ENCODE data around the gene SUMO1. TPM values are rescaled to one million over a fixed set of nuclear protein-coding genes. Genes with fewer than 3 reads are reported as not detected.

The SUMO1 gene
- 138 and 206 TPM in 2 replicates for polyA plus RNA-seq (2011; rRNA removed)
- 43.0 and 43.2 TPM in 2 replicates for polyA plus RNA-seq (2012; cell fraction: cytosol; rRNA removed)
- polyA plus RNA-seq (2012; cell fraction: nucleus; rRNA removed), result 8.2 and 13.8 TPM in 2 replicates
- 260 to 316 TPM (median 309 TPM) in 3 replicates for polyA plus RNA-seq (2017; fragmentation: RNase III; extraction: RNeasy Plus Mini Kit Qiagen cat#74134 plus additional on column Dnase treatment)
- 41.0 and 45.7 TPM in 2 replicates for polyA minus RNA-seq (2011; rRNA and poly(A)+ RNA removed)

DNA sequence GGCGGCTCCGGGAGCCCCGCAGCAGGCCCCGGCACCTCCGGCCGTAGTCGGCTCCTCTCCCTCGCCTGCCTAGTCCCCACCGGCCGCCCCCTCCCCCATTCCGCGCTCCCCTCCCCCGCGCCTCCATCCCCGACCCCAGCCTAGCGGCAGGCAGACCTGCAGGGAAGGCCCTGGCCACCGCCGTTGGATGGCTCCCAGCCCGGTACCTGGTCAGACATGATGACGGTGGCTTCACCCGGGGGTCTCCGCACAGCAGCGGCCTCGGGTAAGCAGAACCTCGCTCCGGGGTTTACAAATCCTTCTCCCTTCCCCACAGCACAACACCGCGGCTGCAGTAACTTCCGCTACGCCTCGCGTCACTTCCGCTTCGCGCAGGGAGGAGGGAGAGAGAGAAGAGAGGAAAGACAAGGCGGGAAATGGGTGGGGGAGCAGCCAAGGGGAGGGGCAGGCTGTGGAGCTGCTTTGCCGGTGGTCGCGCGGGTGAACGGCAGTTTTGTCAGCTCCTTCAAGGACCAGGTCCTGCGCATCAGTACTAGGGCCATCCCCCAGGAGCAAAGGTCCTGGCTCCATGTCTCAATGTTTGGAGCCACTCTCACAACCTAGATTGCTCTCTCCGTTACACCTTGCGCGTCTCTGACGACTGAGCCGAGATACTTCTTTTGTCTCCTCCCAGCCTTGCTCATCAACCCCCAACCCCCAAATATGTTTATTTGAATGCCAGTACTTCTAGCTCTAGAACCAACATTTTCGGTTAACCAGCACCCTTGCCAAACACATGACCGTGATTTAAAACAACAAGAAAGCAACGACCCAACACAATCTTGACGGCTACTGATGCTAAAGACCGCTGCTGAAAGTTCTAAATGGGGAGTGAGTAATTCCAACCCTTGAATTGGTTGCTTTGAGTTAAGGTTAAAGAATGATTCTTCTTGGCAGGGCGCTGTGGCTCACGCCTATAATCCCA is at the start of gene SUMO1:
TSS of gene SUMO1 (minus strand) at position 364 of the 964 bp plus-strand sequence. CDS start at position 218, 146 bp downstream.
- POLR2A ChIA-PET, result no interaction called here
- TF ChIP-seq FOSB (CRISPR knock-in tag; IDR thresholded peaks at IDR 0.05), result no peak
- TF ChIP-seq FOXS1 (CRISPR knock-in tag; IDR thresholded peaks at IDR 0.05), result no peak
- TF ChIP-seq POLR2AphosphoS2 (conservative IDR thresholded peaks at IDR 0.05; ENCODE audit: low read length), result no peak
- TF ChIP-seq MYC (IDR thresholded peaks at IDR 0.05; ENCODE audit: borderline replicate concordance, low read length), result no peak
- peak; percentile 83 for TF ChIP-seq POLR2A (IDR thresholded peaks at IDR 0.05; ENCODE audit: low read length)
- peak; percentile 60 to 76; a peak in 4 of 5 replicates for TF ChIP-seq JUN (IDR thresholded peaks at IDR 0.05)
- TF ChIP-seq PBX3 (IDR thresholded peaks at IDR 0.05), result no peak
- TF ChIP-seq PHF8 (IDR thresholded peaks at IDR 0.05; ENCODE audit: borderline replicate concordance, low read depth), result peak; percentile 59; the same call in 1 of the 2 replicates
- TF ChIP-seq, protein P1, sequence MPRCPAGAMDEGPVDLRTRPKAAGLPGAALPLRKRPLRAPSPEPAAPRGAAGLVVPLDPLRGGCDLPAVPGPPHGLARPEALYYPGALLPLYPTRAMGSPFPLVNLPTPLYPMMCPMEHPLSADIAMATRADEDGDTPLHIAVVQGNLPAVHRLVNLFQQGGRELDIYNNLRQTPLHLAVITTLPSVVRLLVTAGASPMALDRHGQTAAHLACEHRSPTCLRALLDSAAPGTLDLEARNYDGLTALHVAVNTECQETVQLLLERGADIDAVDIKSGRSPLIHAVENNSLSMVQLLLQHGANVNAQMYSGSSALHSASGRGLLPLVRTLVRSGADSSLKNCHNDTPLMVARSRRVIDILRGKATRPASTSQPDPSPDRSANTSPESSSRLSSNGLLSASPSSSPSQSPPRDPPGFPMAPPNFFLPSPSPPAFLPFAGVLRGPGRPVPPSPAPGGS (IDR thresholded peaks at IDR 0.05), result 0 out of 3 replicates have a peak, but pooled peaks have one; percentile 65
- TF ChIP-seq, protein P2, sequence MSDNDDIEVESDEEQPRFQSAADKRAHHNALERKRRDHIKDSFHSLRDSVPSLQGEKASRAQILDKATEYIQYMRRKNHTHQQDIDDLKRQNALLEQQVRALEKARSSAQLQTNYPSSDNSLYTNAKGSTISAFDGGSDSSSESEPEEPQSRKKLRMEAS (IDR thresholded peaks at IDR 0.05), result peak; percentile 69
- peak; percentile 81; the same call in 1 of the 2 replicates for TF ChIP-seq E2F6 (IDR thresholded peaks at IDR 0.05; ENCODE audit: borderline replicate concordance, low read depth)
- TF ChIP-seq MAZ (IDR thresholded peaks at IDR 0.05; ENCODE audit: borderline replicate concordance, low read depth, low read length), result 0 out of 2 replicates have a peak, but pooled peaks have one; percentile 19

GRCh38 chr2:202286595-202286994 is 48.2 kb upstream of the SUMO1 start:
- ChIA-PET CTCF (interaction anchor here (0.9 kb wide), 1 partner anchor 18 kb away, joined by 3 read pairs; no protein-coding TSS in a partner anchor), POLR2A (no interaction called here)
- FAIRE-seq (no peak), ATAC-seq (0 out of 6 replicates have a peak, but pooled peaks of 1 of the 2 experiments have one; percentile 19), DNase-seq (ENCODE audit: low read depth in 1 of 2, low spot score in 1 of 2) (no peak)
- TF ChIP-seq ELK1 (IDR thresholded peaks at IDR 0.05; ENCODE audit: low read depth, low read length), result no peak
- no peak for TF ChIP-seq SREBF2 (IDR thresholded peaks at IDR 0.05)
- TF ChIP-seq CEBPB (IDR thresholded peaks at IDR 0.05), result no peak
- no peak for TF ChIP-seq ZSCAN20 (CRISPR knock-in tag; IDR thresholded peaks at IDR 0.05)
- no peak for TF ChIP-seq TP53 (CRISPR knock-in tag; IDR thresholded peaks at IDR 0.05)
- Histone ChIP-seq H3K4me2 (no peak overlapping the region), H3K9me3 (no peaks in the 10 kb centered on the region), H3K4me1 (no peaks in the 10 kb centered on the region; the same call in 2 of the 3 replicates), H3K27ac (no peak overlapping the region), H3K4me3 (no peak overlapping the region)

More for the DNA sequence above, at the start of gene SUMO1:
- peaks cover 13% of the 10 kb centered on the region for H3K4me1 ChIP-seq
- H3K9me3 ChIP-seq, result no peaks in the 10 kb centered on the region
- peak within 1 kb of the TSS; percentile 77 to 92 for H3K27ac ChIP-seq
- WGBS (ENCODE audit: missing lambda C conversion rate), result 10% methylated on average over 38 of the region's 54 CpGs
- peak within 1 kb of the TSS; percentile 80 for H3K4me3 ChIP-seq
- peak within 1 kb of the TSS; percentile 84 for H3K4me2 ChIP-seq
- peak; percentile 87 to 91 for DNase-seq (ENCODE audit: low read depth in 1 of 2, low spot score in 1 of 2)
- ATAC-seq, result peak; percentile 97 to 98
- CTCF ChIA-PET, result interaction anchor here (0.6 to 1.6 kb wide), 3 partner anchors 30 to 41 kb away, joined by 3 to 6 read pairs (median 4); no protein-coding TSS in a partner anchor
- no peak for FAIRE-seq

Data from A549 (cell line).